ENCODE results near the gene IL1RAP. TPM values are rescaled to one million over a fixed set of nuclear protein-coding genes. Genes with fewer than 3 reads are reported as not detected.

Gene IL1RAP
- total and polyA plus RNA-seq, 2 donors (not counting 3 experiments of a cell fraction or from before 2014, with no cell fraction given) = 4.3 to 9.2 TPM

DNA sequence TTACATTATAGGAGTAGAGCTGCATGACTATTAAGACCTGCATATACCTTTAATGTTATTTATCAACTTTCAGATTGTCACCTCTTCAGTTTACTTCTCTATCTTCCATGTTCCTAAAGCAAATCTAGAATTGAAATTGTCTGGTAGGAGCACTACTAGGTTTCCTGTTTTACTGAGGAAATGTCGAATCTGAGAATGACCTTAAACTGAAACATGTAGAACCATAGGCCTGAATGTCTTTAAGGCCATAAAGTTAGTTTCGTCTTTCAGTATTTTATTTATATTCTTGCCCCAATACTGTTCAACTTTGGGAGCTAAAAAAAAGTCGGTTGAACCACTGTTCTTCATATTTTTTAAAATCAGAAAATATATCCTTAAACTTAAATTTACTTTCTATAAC is 92.7 kb downstream of the IL1RAP start:
- dilution Hi-C loops (cut with MboI; ENCODE audit: extremely low pct_ligation_motif_present, low sequenced_read_pairs) = no loop called here
- Histone ChIP-seq H3K79me2 (ENCODE audit: control insufficient read depth, insufficient read depth, low read length) (no peaks in the 10 kb centered on the region), H3K36me3 (ENCODE audit: control insufficient read depth in 2 of 2, extremely low read depth in 1 of 2, insufficient read depth in 2 of 2, low read length in 2 of 2) (no peaks in the 10 kb centered on the region), H3K9me3 (replicated peaks; ENCODE audit: control insufficient read depth, insufficient read depth, low read length) (no peaks in the 10 kb centered on the region), H3K4me3 (replicated peaks in 1 of 3; ENCODE audit: insufficient read depth in 1 of 3, low read depth in 1 of 3, low read length in 3 of 3) (no peak overlapping the region), H3K9ac (replicated peaks; ENCODE audit: extremely low read depth, insufficient read depth, low read length) (no peak overlapping the region), H4K20me1 (replicated peaks; ENCODE audit: control insufficient read depth, extremely low read depth, insufficient read depth, low read length) (no peaks in the 10 kb centered on the region), H3K27ac (ENCODE audit: insufficient read depth, low read depth, low read length) (no peak overlapping the region), H2AFZ (ENCODE audit: low read depth, low read length) (no peak overlapping the region), H3K4me2 (ENCODE audit: insufficient read depth, low read length) (no peak overlapping the region), H3K27me3 (ENCODE audit: control insufficient read depth in 2 of 2, insufficient read depth in 2 of 2, low read length in 2 of 2) (no peaks in the 10 kb centered on the region), H3K9me1 (replicated peaks; ENCODE audit: control insufficient read depth, extremely low read depth, insufficient read depth, low read length) (no peaks in the 10 kb centered on the region), H3K4me1 (ENCODE audit: control insufficient read depth, extremely low read depth, insufficient read depth, low read length) (no peaks in the 10 kb centered on the region)
- ChIA-PET POLR2A (no interaction called here), CTCF (interaction anchor here (1.2 kb wide), 1 partner anchor 8 kb away, joined by 5 read pairs; no protein-coding TSS in a partner anchor)
- TF ChIP-seq POLR2A (IDR thresholded peaks at IDR 0.05; ENCODE audit: low read depth, low read length) = no peak
- no peak for TF ChIP-seq POLR2AphosphoS5 (IDR thresholded peaks at IDR 0.05; ENCODE audit: insufficient read depth, low read depth, low read length)
- no peak for TF ChIP-seq GATA2 (IDR thresholded peaks at IDR 0.05; ENCODE audit: insufficient read depth, insufficient read length, low read depth, low read length)
- TF ChIP-seq, protein P1, sequence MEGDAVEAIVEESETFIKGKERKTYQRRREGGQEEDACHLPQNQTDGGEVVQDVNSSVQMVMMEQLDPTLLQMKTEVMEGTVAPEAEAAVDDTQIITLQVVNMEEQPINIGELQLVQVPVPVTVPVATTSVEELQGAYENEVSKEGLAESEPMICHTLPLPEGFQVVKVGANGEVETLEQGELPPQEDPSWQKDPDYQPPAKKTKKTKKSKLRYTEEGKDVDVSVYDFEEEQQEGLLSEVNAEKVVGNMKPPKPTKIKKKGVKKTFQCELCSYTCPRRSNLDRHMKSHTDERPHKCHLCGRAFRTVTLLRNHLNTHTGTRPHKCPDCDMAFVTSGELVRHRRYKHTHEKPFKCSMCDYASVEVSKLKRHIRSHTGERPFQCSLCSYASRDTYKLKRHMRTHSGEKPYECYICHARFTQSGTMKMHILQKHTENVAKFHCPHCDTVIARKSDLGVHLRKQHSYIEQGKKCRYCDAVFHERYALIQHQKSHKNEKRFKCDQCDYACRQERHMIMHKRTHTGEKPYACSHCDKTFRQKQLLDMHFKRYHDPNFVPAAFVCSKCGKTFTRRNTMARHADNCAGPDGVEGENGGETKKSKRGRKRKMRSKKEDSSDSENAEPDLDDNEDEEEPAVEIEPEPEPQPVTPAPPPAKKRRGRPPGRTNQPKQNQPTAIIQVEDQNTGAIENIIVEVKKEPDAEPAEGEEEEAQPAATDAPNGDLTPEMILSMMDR (IDR thresholded peaks at IDR 0.05; ENCODE audit: extremely low read depth in 1 of 2, insufficient read depth in 1 of 2, low read depth in 1 of 2, low read length in 2 of 2) = no peak
- no peak for TF ChIP-seq FOS (IDR thresholded peaks at IDR 0.05; ENCODE audit: borderline replicate concordance, insufficient read depth, low read length)
- no peak for TF ChIP-seq MYC (IDR thresholded peaks at IDR 0.05; ENCODE audit: low read depth, low read length)
- no peak for TF ChIP-seq JUN (IDR thresholded peaks at IDR 0.05; ENCODE audit: borderline replicate concordance, insufficient read depth, insufficient read length, low read depth)
- TF ChIP-seq, protein P2, sequence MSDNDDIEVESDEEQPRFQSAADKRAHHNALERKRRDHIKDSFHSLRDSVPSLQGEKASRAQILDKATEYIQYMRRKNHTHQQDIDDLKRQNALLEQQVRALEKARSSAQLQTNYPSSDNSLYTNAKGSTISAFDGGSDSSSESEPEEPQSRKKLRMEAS (IDR thresholded peaks at IDR 0.05; ENCODE audit: insufficient read depth, insufficient read length) = no peak
- no peak for TF ChIP-seq EZH2 (IDR thresholded peaks at IDR 0.05; ENCODE audit: borderline replicate concordance, low read depth, low read length, severe bottlenecking)
- intact Hi-C loops (cut with micrococcal nuclease) = no loop called here
- BruUV-seq (replicated peaks) = no TSS peak
- FAIRE-seq (no peak), DNase-seq (ENCODE audit: low read depth, low spot score) (no peak)

All from endothelial cell of umbilical vein (primary cell).